HG03575 (cell line): Measurements from ENCODE around the gene SLC22A15.
"Not testable (repeated sequence)": the region's sequence is repeated elsewhere in the genome, so short reads cannot be mapped to it uniquely, and the experiment has no call there.

Source experiments
- ATAC-seq: cut with Tn5 transposase; IDR thresholded peaks from one replicate; pipeline ENCODE4 v1.9.1; 2021; ENCODE audit not compliant: unreplicated experiment, insufficient number of reproducible peaks, low FRiP score; ENCODE audit errors: extremely low read depth

SLC22A15 gene

DNA sequence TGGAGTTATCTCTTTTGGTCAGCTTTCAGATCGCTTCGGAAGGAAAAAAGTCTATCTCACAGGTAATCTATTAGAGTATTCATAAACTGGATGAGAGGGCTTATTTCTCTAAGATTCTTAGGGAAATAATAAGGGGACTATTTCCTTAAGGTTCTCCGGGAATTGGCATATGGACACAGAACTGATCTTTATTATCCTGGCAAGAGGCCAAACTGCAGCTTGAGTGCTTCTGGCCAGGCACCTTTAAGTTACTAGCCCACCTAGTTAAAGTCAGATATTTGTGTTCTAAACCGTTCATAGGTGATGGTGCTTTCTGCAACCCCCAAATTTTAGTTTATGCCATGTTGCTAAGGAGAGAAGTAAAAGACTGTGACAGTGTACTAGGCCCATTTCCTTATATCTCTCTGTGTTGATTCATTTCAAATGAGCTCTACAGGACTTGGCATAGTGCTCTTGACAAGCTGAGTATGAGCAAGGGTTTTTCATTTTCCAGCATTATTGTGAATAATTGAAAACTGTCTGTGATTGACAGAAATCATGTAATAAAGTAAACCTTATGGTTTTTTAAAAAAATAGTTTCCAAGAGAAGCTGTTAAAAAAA is 43.4 kb downstream of the SLC22A15 start:
- no peak for ATAC-seq

DNA sequence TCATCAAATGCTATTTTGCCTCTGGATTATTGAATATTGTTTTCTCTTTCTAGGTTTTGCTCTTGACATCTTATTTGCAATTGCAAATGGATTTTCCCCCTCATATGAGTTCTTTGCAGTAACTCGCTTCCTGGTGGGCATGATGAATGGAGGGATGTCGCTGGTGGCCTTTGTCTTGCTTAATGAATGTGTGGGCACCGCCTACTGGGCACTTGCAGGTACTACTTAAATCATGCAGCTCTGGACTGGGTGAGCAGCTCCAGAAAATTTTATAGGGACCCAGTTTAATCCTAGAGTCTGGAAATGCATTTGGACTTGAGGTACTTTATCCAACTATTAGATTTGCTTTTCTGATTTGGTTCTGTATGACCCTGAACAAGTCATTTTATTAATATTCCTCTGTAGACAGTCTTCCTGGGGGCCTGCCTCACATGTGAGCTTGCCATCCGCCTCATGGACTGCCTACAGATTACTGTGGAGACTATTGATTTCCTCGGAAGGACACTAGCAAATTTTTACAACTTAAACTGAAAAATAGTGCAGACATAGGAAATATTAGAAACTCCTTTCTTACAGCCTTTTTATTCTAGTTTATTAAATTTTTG is 44.5 kb downstream of the SLC22A15 start:
- no peak for ATAC-seq

DNA sequence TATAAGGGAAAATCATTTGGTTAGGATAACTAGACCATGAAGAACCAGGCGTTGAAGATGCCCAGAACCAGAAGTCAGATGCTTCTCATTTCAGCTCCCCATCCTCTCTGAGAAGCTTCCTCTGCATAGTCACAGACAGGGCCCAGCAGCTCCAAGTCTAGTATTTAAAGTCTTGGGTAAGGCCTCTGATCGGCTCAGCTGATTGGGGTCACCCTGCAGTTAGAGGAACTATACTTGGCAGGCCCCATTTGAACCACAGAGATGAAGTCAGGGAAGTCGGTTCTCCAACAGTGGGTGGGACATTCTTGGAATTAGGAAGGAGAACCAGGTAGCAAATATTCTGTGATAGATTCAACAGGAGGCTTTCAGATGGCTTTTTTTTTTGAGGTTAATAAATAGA is 48.3 kb downstream of the SLC22A15 start:
- no peak for ATAC-seq

DNA sequence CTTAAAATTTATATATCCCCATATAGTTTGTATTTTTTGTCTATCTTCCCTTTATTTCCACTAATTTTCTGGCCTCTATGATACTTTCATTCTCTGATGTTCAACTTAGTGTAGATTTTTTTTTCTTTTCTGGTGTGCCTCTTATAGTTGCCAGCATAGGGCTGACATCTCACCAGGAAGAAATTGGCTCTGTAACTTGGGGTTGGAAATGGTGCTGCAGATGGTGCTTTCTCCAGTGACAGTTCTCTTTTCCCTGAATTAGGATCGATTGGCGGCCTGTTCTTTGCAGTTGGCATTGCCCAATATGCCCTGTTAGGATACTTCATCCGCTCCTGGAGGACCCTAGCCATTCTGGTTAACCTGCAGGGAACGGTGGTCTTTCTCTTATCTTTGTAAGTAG is 50.3 kb downstream of the SLC22A15 start:
- no peak for ATAC-seq

DNA sequence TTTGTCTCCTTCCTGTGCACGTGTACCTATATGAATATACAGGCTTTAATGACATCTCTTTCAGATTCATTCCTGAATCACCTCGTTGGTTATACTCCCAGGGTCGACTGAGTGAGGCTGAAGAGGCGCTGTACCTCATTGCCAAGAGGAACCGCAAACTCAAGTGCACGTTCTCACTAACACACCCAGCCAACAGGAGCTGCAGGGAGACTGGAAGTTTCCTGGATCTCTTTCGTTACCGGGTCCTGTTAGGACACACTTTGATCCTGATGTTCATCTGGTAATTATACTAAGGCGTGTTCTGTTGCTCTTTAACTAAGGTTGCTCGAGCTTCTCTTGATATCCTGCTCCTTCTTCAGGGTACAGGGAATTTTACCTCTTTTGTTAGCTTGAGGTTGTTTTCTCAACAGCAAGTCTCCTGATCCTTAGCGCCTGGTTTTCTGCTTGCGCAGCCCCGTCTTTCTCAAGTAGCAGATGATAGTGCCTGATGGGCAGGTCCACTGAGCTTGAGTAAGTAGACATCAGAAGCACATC is 55.1 kb downstream of the SLC22A15 start:
- ATAC-seq = no peak

DNA sequence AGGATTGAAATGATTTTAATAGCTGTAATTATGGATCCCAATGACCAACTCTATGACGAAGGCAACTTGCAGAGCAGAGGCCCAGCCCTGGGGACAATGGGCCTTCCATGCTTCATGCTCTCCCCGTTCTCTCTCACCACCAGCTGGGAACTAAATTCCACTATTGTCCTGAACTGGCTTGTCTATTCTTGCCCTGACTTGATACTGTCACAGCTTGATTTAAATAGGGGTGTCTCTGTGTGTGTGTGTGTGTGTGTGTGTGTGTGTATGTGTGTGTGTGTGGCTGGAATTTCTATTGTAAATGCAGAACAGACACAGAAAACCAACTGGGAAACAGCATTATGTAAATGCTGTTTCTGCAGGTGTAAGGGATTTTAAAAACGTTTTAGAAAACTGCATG is 57.0 kb downstream of the SLC22A15 start:
- no peak for ATAC-seq

DNA sequence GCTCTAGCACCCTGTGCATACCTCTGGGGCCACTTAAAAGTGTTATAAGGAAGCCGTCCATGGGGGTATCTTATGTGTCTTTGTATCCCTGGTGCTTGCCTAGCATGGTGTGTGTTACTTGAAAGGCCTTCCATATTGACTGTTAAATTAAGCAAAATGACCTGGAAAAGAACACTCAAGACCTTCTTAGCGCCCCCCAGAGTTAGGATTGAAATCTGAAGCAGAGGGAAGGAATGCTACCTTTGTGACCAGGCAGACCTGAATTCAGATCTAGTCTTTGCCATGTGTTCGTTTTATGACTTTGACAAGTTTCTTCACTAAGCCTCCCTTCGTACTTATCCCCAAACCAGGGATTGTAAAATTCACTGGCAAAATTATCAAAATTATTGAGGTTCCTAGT is 59.9 kb downstream of the SLC22A15 start:
- no peak for ATAC-seq

DNA sequence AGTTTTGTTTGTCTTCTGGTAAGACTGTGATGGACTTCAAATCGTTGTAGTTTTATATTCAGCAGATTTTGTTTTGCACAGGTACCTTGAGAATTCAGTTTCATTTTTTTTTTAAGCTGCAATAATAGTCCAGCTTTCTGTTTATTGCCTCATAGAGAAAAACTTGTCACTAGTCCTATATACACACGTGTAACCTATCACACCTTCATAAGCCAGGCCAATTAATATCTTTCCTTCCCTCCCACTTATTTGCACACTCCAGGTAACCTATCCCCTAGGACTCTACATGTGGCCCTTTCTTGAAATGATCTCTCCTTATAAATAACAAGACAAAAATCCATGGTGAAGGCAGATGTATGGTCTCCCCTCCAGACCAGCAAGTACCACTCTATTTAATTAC is 62.4 kb downstream of the SLC22A15 start:
- no peak for ATAC-seq

DNA sequence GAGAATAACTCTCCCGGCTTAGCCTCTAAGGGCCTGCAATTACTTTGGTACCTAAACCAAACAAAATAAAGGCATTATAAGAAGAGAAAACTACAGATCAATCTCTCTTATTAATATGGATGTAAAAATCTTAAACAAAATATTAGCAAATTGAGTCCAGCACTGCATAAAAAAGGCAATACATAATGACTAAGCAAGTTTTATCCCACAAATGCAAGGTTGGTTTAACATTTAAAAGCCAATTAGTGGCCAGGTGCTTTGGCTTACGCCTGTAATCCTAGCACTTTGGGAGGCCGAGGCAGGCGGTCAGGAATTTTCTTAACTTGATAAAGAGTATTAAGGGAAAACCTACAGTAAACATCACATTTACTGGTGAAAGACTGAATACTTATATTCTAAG is 67.8 kb downstream of the SLC22A15 start:
- ATAC-seq = no peak

DNA sequence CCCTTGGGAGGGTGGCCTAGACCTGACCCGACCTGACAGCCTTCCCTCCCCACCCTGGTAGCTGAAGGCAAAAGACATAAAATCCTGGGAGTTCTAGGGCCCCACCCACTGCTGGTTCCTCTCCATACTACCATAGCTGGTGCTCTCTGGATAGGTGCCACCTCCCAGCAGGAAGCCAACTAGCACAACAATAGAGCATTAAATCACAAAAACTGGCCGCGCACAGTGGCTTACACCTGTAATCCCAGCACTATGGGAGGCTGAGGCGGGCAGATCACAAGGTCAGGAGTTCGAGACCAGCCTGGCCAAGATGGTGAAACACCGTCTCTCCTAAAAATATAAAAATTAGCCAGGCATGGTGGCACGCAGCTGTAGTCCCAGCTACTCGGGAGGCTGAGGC is 70.6 kb downstream of the SLC22A15 start:
- not testable (repeated sequence) for ATAC-seq

DNA sequence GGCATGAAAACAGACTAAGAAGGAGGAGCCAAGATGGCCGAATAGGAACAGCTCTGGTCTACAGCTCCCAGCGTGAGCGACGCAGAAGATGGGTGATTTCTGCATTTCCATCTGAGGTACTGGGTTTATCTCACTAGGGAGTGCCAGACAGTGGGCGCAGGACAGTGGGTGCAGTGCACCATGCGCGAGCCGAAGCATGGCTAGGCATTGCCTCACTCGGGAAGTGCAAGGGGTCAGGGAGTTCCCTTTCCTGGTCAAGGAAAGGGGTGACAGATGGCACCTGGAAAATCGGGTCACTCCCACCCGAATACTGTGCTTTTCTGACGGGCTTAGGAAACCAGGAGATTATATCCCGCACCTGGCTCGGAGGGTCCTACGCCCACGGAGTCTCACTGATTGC is 75.6 kb downstream of the SLC22A15 start:
- not testable (repeated sequence) for ATAC-seq

DNA sequence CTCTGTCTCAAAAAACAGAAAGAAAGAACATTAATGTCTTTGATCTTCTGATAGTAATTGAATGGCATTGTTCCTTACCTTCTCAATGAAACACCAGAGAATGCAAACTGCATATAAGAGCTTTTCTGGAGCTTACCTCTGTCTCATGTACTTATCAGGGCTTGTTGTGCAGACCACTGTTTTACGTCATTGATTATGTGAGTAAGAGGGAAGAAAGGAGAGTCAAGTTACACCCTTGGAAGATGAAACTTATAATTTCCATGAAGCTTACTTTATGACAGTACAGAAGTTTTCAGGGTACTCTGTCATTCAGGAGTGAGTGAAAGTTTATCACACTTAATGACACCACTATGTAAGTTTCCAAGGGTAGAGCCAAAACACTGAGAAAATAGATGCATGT is 85.9 kb downstream of the SLC22A15 start:
- no peak for ATAC-seq

DNA sequence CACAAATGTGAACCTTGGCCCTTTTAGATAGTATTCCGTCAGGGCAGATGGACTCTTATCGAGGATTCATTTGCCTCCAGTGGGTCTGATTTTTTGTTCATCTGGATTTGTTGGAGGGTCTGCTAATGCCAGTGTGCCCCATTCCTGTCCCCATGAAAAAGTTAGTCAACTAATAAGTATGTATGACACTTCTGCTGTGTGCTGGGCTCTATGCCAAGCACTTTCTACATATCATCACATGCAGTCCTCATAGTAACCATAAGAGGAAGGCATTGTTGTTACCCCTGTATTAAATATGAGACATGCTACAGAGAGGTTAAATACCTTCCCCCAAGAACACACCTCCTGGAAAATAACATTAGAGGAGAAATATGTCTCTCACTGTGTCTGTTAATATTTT is 88.3 kb downstream of the SLC22A15 start:
- ATAC-seq = no peak

DNA sequence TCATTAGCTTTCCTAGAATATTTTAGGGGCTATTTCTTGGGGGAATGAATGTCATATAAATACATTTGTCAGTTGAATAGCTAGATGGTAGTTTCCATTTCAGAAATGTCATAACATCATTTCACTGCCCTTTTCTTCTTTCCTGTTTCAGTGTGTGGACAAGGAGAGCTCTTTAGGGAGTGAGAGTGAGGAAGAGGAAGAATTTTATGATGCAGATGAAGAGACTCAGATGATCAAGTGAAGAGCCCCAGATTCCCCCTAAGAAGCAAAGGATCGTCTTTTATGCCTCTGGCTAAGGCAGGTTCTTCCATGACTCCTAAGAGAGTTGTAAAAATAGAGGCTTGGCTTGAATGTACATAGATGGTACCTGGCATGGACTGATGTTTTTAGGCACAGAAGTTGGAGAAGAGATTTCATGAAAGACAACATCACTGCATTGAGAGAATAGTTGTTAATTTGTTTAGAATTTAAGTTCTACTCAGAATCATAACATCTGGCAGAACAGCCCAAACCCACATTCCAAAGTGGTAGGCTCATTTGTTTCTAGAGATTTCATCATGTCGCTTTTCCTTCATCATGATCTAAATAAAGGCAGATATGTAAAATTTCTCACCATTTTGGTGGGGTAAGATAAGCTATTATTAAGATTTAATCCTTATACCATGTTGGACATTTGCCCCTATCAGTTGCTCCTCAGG is 90.7 kb downstream of the SLC22A15 start:
- ATAC-seq = no peak

DNA sequence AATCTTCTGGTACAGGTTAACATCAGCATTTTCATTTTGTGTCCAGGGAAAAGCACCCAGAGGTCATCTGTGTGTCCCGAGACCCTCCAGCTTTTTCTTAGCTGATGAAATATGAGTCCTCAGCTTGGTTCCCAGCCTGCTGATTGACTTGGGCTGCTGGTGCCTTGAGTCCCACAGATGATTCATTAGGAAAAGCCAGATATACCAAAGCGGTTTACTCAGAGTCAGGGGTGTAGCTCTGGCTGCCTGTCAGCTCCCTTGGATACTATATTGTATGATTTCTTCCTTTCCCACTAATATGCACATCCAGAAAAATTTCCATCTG is 91.2 kb downstream of the SLC22A15 start:
- ATAC-seq = no peak

DNA sequence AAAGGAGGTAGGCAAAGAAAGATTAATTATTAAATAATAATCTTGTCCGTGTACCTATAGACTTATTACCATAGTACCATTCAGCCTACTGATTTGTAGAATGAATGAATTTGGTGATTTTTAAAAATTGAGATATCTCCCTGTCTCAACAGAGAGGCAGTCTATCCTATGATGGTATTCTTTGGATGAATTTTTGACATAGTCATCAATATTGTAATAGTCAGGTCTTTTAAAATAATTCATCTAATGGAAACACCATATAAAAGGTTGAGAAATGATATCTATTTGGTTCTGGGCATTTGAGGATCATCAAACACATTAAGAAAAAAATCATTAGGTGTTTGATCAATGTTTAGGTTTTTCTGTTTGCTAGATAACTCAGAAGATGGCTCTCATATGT is 99.3 kb downstream of the SLC22A15 start:
- no peak for ATAC-seq

DNA sequence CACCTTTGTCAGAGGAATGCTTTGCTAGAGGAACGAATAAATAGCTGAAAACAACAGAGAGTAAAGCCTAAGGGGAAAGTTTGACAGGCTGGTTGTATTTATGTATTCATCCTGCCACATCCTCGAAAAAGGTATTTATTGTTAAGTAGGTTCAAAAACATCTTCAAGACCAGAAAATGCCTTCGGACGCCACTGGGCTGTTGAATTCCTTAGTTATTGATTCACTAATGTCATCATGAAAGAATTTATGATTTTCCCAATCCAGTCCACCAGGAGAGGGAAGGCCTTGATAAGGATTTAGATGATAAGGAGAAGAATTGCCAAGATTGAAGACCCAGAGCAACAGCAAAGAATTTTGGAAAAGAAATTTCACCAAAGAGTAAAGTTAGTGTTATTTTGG is 99.7 kb downstream of the SLC22A15 start:
- no peak for ATAC-seq

DNA sequence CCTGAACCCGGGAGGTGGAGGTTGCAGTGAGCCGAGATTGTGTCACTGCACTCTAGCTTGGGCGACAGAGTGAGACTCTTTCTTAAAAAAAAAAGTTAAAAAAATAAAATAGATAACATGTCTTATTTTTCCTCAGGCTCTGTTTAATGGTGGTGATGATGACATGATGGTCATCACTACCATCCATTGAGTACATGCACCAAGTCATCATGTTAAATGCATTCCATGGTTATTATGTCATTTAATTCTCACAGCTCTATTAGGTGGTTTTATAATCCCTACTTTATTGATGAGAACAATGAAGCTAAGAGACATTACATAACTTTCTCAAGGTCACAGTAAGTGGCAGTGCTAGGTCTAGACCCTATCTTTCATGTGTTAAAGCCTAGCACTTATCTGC is 100.5 kb downstream of the SLC22A15 start:
- ATAC-seq = no peak

DNA sequence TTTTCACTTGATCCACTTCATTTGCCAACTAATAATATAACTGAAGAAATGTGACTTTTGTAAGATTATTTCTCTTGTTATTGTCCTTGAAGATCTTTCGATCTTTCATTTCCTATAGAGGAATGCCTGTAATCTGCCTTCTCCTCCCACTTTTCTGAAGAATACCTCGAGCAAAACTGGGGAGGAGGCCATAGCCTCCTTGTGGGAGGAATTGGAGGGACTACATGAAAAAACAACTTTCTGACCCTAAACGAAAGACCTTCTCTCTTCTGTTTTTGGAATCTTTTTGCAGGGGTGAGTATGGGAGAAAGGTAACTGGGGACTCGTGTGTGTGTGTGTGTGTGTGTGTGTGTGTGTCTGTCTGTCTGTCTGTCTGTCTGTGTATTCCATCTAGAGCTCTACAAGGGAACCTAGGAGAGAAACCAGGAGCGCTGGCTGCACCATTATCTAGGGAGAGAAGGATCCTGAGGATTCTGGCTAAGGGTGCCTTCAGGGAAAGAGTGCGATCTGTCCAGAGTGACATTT is 102.4 kb downstream of the SLC22A15 start:
- no peak for ATAC-seq

DNA sequence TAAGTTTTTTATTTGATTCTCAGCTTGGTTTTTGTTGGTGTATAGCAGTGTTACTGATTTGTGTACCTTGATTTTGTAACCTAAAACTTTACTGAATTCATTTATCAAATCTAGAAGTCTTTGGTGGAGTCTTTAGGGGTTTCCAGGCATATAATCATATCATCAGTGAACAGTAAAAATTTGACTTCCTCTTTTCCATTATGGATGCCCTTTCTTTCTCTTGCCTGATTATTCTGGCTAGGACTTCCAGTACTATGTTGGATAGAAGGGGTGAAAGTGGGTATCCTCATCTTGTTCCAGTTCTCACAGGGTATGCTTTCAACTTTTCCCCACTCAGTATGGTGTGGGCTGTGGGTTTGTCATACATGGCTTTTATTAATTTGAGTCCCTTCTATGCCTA is 111.3 kb downstream of the SLC22A15 start:
- no peak for ATAC-seq
